MV-4-11 (cell line): Measurements from ENCODE around the gene FEN1.
A peak's percentile ranks its signal among the peaks of the same experiment; 100 is the strongest.

ENCODE experiments used
- DNase-seq: peaks from one replicate; lab custom pipeline; 2025; lab: John Stamatoyannopoulos, UW

FEN1 gene

DNA sequence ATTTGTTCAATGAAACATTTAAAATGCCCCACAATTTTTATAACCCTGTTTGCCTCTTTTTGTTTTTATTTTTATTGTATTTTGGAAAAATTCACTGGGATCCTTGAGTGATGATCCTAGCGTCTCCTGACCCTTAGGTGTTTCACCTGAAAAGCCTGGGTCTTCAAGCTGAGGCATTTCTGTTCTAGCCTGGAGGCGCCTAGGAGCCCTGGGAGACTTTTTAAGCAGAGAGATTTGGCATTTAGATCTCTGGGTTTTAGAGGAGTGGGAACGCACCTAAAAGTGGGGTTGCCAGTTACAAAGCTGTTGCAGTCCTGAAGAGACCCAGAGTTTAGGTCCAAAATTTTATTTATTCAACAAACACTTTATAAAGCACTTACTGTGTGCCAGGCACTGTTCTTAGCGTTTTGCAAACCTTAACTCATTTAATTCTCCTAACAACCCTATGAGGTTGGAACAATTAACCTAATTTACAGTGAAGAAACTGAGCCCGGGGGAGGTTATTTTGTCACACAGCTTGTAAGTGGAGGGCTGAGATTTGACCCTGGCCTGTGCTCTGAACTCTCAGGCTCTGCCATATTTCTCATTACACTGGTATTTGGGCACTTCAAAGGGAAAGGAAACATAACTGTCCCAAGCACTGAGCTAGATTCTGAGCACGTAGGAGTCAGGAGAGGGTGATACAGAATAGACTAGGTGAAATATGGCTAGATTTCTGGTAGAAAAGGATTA, 24.9 kb downstream of the FEN1 start:
- no peak for DNase-seq

- DNase-seq, result no peak
These were observed 27.5 kb downstream of the FEN1 start for GRCh38 chr11:61820174-61820573.

DNA sequence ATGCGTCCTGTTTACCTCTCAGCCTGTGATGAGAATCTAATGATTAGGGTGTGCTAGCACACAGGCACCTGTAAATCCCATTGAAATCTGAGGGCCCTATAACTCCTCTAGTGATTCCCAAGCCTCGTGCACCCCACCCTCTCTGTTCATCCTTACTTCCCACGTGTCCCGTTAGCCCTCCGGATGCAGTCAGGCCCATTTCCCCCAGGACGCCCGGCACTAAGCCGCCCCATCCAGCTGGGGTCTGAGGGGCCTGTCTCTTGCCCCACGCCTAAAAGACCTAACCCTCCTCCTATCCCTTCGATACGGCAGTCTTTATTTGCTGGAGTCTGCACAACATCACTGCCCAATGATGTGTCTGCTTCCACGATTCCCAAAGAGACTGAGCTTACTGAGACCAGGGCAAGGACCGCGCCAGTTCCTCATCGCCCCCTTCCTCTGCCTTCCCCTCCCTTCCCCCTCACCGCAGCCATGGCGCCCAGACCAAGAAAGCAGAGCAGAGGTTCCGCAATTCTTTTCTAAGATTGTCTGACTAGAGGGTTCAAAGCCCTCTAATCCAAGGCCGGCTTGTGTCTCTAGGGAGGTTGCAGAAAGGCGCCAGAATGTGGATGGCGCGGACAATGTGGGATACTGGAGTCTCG, 34.3 kb downstream of the FEN1 start:
- peak; percentile 65 for DNase-seq

- peak; percentile 89 for DNase-seq
These were observed 35.1 kb downstream of the FEN1 start, which contains the start of gene FADS2 for GRCh38 chr11:61827571-61828378. FADS2 (plus strand) TSS chr11:61828300; CDS start chr11:61828391, 91 bp downstream.

DNA sequence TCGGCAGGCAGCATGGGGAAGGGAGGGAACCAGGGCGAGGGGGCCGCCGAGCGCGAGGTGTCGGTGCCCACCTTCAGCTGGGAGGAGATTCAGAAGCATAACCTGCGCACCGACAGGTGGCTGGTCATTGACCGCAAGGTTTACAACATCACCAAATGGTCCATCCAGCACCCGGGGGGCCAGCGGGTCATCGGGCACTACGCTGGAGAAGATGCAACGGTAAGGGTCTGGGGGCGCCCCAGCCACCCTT, 35.6 kb downstream of the FEN1 start:
- DNase-seq, result no peak

GRCh38 chr11:61828629-61829407, 36.1 kb downstream of the FEN1 start:
- DNase-seq, result peak; percentile 14

- DNase-seq, result no peak
These were observed 37.1 kb downstream of the FEN1 start for GRCh38 chr11:61829806-61830205.

DNA sequence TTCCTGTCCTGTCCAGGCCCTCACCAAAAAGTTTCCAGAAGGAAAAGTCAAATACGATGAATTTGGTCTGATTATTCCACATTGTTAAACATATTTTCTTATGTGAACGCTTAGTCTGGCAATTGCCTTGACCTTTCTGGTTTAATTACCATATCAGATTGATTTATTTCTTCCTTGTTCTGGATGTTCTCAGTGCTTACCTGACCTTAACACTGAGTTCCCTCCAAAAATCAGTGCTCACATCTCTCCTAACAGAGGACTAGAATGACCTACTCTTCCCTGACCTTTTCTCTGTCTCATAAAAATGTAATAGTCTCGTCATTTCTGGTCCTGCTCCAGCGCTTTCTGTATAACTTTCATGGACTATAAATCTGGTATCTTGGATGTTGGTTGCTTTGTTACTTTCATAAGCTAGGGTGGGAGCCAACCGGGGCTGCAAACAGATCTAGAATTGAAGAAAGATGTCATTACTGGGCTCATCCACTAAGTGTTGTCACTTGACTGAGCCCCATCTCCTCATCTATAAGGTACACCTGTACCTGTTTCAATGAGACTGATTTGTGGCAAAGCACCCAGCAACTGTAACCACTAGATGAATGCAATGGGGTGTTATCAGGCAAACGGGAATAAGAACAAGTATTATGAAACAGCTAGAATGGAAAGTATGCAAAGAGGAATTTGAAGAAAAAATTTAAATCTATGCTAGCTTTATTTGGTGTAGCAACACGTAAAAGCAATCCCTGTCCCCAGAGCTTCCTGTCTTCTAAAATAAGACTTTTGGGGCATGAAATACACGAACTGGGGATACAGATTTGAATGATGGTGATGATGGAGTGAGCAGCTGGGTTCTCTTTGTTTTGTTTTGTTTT, 37.8 kb downstream of the FEN1 start:
- peak; percentile 49 for DNase-seq

DNA sequence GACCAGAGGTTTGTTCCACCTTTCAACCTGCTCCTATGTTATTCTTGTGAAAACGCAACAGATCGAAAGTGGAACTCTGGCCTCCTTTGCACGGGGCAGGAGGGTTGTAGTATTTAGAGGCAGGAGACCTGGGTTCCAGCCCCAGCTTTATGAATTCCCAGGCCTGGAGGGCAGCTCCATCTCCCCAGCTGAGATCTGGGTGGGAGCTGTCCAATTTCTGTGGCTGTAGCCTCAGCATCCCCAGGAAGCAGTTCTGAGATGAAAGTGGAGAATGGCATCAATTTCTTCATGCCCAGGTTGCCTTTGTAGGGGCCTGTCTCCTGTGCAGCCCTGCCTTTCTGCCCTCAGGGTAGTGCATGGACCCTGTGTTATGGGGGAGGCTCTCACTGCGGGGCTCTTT, 39.5 kb downstream of the FEN1 start:
- no peak for DNase-seq

DNA sequence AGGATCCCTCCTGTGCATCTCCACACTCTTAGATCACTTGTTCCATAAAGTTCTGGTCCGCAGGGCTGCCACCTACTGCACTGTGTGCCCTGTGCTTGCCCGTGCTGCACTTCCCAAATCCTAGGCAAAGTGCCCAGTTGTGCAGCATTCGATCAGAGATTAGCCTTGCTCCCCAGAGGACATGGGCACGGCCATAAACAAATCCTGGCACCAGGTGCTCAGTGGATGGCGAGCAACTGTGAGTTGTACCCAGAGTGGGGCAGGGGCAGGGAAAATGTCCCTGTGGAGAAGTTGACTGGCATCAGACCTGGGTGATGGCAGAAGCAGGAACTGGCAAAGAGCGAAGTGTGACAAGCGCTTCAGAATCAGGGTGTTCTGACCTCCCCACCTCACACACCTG, 40.0 kb downstream of the FEN1 start:
- DNase-seq, result no peak

- no peak for DNase-seq
These were observed 40.8 kb downstream of the FEN1 start for GRCh38 chr11:61833471-61833870.

- no peak for DNase-seq
These were observed 41.2 kb downstream of the FEN1 start for GRCh38 chr11:61833926-61834277.

GRCh38 chr11:61834278-61835048, 41.8 kb downstream of the FEN1 start:
- DNase-seq, result peak; percentile 73

DNA sequence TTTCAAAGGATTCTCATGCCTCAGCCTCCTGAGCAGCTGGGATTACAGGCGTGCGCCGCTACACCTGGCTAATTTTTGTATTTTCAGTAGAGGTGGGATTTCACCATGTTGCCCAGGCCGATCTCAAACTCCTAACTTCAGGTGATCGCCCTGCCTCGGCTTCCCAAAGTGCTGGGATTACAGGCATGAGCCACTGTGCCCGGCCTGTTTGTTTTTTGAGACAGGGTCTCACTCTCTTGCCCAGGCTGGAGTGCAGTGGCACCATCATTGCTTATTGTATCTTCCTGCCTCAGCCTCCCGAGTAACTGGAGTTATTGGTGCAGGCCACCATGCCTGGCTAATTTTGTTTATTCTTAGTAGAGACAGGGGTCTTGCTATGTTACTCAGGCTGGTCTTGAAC, 43.5 kb downstream of the FEN1 start:
- DNase-seq, result no peak

DNA sequence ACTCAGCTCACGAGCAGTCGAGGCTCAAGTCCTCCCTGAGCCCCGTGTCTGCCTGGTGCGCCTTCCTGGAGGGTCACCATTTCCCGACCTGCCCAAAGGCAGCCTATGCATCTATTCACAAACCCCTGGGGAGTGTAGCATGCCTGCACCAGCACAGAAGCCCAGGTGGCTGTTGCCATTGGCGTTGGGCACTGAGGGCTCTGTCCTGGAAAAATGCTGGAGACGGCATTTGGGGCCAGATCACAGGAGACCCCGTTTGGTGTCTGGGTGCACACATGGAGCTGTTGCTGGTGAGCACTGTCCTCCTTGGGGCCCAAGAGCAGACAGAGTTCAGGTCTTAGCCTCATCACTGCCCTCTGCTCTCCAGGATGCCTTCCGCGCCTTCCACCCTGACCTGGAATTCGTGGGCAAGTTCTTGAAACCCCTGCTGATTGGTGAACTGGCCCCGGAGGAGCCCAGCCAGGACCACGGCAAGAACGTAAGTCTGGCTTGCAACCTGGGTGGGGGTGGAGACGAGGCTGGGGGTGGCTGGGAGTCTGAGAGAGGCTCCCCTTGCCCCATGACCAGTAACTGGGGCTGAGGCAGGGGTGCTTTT, 44.8 kb downstream of the FEN1 start:
- DNase-seq, result no peak

GRCh38 chr11:61838501-61838900, 45.8 kb downstream of the FEN1 start:
- no peak for DNase-seq

DNA sequence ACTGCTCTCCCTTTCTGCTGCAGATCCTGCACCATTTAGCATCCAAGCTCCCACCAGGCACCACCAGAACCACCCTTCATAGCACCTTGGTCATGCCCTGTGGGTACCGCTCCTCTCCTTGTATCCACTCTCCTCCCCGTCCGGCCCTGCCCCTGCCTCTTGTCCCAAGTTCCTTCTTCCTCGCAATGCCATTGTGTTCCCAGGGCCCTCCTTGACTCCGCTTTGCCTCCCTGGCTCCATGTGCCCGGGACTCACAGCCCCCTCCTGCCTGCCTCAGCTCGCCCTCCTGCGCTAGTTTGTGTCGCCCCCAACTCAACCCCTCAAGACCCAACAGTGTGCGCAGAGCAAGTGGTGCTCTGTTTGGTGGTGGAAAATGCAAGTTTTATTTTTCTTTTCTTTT, 46.2 kb downstream of the FEN1 start:
- no peak for DNase-seq

- DNase-seq, result no peak
These were observed 47.0 kb downstream of the FEN1 start for GRCh38 chr11:61839742-61840141.

- no peak for DNase-seq
These were observed 47.7 kb downstream of the FEN1 start for GRCh38 chr11:61840371-61840770.
